ENCODE measurements around the gene PLA2G2D.
"Not testable (repeated sequence)": the region's sequence is repeated elsewhere in the genome, so short reads cannot be mapped to it uniquely, and the experiment has no call there.

Gene PLA2G2D

GRCh38 chr1:20142001-20142710 lies 22.8 kb upstream of the PLA2G2D start:
- no peak for DNase-seq

GRCh38 chr1:20141466-20141865 lies 22.1 kb upstream of the PLA2G2D start:
- no peak for DNase-seq

- DNase-seq: no peak
These were observed 21.7 kb upstream of the PLA2G2D start for GRCh38 chr1:20141001-20141400.

- DNase-seq: no peak
These were observed 20.7 kb upstream of the PLA2G2D start for GRCh38 chr1:20139776-20140612.

DNA sequence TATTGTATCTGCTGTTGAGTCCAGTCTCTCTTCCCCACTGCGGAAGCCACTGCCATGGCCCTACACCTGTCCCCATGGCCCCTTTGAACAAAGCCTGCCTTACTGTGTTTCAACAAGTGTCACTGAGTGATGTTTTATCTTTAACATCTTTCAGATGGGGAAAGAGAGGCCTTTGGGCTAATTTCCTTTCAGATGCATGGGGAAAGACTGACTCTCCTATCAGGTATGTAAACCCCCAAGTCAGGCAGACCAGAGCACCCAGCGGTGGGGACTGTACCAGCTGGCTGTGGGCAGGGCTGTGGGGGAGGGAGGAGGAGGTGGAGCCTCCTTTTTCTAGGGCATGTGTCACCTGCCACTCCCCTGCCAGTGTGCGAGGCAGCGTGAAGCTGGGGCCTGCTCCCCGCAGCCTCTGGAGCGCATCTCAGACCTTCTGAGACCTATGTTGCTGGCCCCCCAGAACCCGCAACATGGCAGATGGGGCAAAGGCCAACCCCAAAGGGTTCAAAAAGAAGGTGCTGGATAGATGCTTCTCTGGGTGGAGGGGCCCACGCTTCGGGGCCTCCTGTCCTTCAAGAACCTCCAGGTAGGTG lies 19.7 kb upstream of the PLA2G2D start, which contains the start of gene PLA2G2F:
TSS of gene PLA2G2F (plus strand) at position 363 of the 590 bp plus-strand sequence. CDS start at position 468, 105 bp downstream.
- DNase-seq: no peak

DNA sequence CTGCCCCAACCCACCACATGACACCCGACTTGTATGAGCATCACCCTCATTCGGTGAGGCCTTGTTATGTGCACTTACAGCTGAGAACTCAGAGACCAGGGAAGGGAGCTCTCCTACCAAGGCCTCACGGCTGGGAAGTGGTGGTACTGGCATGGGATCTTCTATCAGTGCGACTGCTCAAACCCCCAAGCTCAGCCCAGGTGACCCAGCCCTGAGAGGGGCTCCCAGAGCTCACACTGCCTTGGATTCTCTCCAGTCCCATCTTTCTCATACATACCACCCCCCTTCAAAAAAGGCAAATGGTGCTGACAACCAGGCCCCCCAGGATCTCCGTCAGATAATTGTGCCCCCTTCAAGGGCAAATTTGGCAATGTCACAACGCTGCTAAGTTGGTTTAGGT lies 19.0 kb upstream of the PLA2G2D start:
- no peak for DNase-seq

GRCh38 chr1:20137604-20138003 lies 18.3 kb upstream of the PLA2G2D start:
- DNase-seq: no peak

DNA sequence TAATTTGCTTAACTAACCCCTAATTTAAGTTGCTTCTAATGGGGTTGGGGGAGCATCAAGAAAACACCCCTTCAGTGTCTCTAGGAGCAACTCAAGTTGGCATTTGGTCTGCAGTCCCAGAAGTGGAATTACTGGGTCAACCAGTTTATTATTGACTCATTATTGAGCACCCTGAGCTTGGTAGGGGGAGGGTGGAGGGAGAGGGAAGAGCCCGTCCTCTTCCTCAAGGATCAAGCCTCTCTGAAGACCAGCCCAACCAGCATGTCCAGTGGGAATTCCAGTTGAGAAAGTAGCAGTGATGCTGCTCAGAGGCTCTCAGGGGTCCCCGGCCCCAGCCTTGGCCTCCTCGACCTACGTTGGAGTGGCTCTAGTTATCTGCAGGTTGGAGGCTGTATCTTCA lies 17.7 kb upstream of the PLA2G2D start:
- DNase-seq: no peak

- no peak for DNase-seq
These were observed 16.9 kb upstream of the PLA2G2D start for GRCh38 chr1:20136249-20136648.

DNA sequence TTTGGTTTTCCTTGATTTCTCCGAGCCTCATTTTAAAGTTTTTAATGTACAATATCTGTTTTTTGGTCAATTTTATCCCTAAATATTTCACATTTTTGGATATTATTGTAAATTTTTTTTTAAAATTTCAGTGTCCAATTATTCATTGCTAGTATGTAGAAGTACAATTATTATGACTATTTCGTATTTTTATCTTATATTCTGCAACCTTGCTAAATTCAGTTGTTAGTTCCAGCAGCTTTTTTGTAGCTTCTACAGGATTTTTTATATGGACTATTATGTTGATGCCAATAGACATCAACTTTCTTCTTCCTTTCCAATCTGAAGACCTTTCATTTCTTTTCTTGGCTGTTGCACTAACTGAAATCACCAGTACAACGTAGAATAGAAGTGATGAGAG lies 15.7 kb upstream of the PLA2G2D start:
- DNase-seq: no peak

GRCh38 chr1:20130518-20130917 lies 11.2 kb upstream of the PLA2G2D start:
- DNase-seq: not testable (repeated sequence)

DNA sequence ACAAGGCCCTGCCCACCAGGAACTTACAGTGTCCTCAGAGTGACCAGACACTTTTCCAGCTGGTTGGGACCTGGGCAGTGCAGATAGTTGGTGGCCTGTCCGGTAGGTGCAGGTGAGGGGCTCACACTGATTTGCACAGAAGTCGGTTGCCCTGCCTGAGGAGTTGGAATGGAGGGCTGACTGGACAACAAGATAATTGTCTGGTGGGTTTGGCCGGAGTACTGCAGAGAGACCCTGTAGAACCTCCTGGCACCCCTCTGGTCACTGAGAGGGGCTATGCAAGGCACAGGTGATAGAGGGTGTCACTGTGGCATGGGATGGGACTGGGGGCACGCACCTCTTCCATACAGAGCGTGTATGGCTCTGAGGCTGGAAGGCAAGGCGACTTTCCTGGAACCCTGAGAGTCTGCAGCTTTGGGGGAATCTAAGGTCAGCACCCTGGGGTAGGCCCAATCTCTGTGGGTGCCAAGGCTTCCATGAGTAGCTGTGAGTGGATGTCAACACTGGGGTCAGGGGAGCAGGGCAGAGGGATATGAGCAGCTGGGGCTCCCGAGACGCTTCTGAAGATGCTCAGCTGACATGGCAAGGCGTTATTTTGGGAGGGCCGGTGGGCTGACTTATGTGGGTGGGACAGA lies 7.6 kb upstream of the PLA2G2D start:
- no peak for DNase-seq

GRCh38 chr1:20126041-20126805 lies 6.9 kb upstream of the PLA2G2D start:
- no peak for DNase-seq

GRCh38 chr1:20125100-20125499 lies 5.8 kb upstream of the PLA2G2D start:
- no peak for DNase-seq

- DNase-seq: no peak
These were observed 5.2 kb upstream of the PLA2G2D start for GRCh38 chr1:20124456-20125057.

DNA sequence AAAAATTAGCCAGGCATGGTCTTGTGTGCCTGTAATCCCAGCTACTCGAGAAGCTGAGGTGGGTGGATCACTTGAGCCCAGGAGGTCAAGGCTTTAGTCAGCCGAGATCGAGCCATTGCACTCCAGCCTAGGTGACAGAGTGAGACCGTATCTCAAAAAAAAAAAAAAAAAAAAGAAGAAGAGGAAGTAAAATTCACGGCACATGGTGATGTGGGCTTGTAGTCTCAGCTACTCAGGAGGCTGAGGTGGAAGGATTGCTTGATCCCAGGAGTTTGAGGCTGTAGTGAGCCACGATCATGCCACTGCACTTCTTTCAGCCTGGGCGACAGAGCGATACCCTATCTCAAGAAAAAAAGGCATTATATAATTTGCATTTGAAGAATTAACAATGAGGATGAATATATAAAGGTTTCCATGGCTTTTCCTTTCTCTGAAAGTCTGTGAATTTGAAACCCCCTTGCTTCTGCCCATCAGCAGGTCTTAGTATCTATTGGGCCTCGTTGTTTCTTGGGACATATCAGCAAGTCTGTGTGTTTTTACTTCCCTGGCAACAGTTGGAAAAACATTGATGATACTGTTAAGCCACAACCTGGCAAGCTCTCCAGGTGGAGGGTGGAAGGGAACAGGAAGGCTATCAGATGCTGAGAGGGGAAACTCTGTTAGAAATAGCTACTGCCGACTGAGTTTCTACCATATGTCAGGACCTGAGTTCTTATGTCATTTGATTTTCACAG lies 4.6 kb upstream of the PLA2G2D start:
- DNase-seq: no peak

GRCh38 chr1:20120796-20121195 lies 1.5 kb upstream of the PLA2G2D start:
- DNase-seq: no peak

- no peak for DNase-seq
These were observed 2.1 kb downstream of the PLA2G2D start for GRCh38 chr1:20117236-20117635.

- DNase-seq: no peak
These were observed 3.4 kb downstream of the PLA2G2D start for GRCh38 chr1:20115916-20116315.

DNA sequence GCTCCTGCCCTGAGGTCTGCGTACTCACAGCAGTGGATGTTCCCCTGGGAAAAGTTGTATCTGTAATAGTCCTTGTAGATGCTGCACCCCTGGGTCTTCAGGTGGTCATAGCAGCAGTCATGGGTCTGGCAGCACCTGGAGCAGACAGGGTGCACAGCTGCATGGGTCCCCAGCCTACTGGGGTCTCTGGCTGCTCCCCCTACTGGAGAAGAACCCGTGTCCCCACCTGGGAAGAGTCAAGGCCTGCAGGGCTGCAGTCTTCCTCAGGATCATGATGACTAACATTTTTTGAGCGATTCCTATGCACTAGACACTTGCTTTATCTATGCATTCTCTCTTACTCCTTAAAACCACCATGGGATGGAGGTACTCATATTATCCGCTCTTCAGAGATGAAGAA lies 3.9 kb downstream of the PLA2G2D start:
- no peak for DNase-seq

GRCh38 chr1:20114021-20114648 lies 5.2 kb downstream of the PLA2G2D start:
- no peak for DNase-seq

Measured in AML-193 (cell line).